Activated T-helper 17 cell treated with anti-CD3 and anti-CD28 coated beads, Interleukin-2, amount 50 U/mL, for 72 hours (primary cell): ENCODE measurements around the gene NTN3. TPM values are rescaled to one million over a fixed set of nuclear protein-coding genes. Genes with fewer than 3 reads are reported as not detected.

ENCODE experiments used
- total RNA-seq, 2 donors: library from RNA; stranded (reverse); gene quantifications; one replicate each; pipeline ENCODE4 v1.2.3, GENCODE V29; 2022

The NTN3 gene
- total RNA-seq, 2 donors from 2014 or later, result 0.21 TPM; not detected in 1

Other genes with a start within 250 kb of the NTN3 start
- gene E4F1, start 247.7 kb upstream of the NTN3 start, total RNA-seq, result 10 to 100 TPM; 20.1 to 22.8 TPM
- gene DNASE1L2, start 234.9 kb upstream of the NTN3 start, total RNA-seq, result 1 to 10 TPM; 2.4 to 2.7 TPM
- gene ECI1, start 219.7 kb upstream of the NTN3 start, total RNA-seq, result 10 to 100 TPM; 36.7 to 50.6 TPM
- 100 to 1,000 TPM; 205 to 314 TPM for gene RNPS1, start 203.2 kb upstream of the NTN3 start, total RNA-seq
- 1 to 10 TPM; 4.7 to 5.2 TPM for gene ABCA3, start 130.6 kb upstream of the NTN3 start, total RNA-seq
- 10 to 100 TPM; 59.6 to 64.5 TPM for gene CCNF, start 41.9 kb upstream of the NTN3 start, total RNA-seq
- 10 to 100 TPM; 14.8 to 19.7 TPM for gene TEDC2, start 11.2 kb upstream of the NTN3 start, total RNA-seq
- gene TBC1D24, start 3.8 kb downstream of the NTN3 start, total RNA-seq, result 10 to 100 TPM; 10.8 to 16.1 TPM
- 100 to 1,000 TPM in 1 of 2 donors, 10 to 100 TPM in 1; 98.5 to 128 TPM for gene ATP6V0C, start 42.7 kb downstream of the NTN3 start, total RNA-seq
- gene AMDHD2, start 49.1 kb downstream of the NTN3 start, total RNA-seq, result 10 to 100 TPM; 39.6 to 54.5 TPM
- not detected for gene CEMP1, start 60.1 kb downstream of the NTN3 start, total RNA-seq
- gene PDPK1, start 66.7 kb downstream of the NTN3 start, total RNA-seq, result 10 to 100 TPM; 52.1 to 67.7 TPM
- gene KCTD5, start 211.2 kb downstream of the NTN3 start, total RNA-seq, result 10 to 100 TPM; 42.2 to 79.1 TPM
- 1 to 10 TPM; 2.2 to 2.9 TPM for gene PRSS27, start 248.9 kb downstream of the NTN3 start, total RNA-seq